Myocyte (in vitro differentiated cells): ENCODE results near the gene SUSD2. TPM values are rescaled to one million over a fixed set of nuclear protein-coding genes. Genes with fewer than 3 reads are reported as not detected.

Source experiments
- total RNA-seq: library from RNA; depleted of rRNA; stranded (reverse); fragments of >200 nt; gene quantifications from 2 replicates; pipeline ENCODE4 v1.2.3, GENCODE V29; 2014

Gene SUSD2
- total RNA-seq, 1 donor from 2014 or later = 0.13 TPM

Other genes with a start within 250 kb of the SUSD2 start
- 3.3 and 4.9 TPM in 2 replicates for gene GSTT2B, start 220.3 kb upstream of the SUSD2 start, total RNA-seq
- gene DDTL, start 214.6 kb upstream of the SUSD2 start, total RNA-seq = not detected in 2 replicates
- 99.2 and 112 TPM in 2 replicates for gene DDT, start 207.0 kb upstream of the SUSD2 start, total RNA-seq
- 1.7 TPM in 1 of 2 replicates, not detected in the other for gene GSTT2, start 201.4 kb upstream of the SUSD2 start, total RNA-seq
- gene GSTT4, start 176.0 kb upstream of the SUSD2 start, total RNA-seq = not detected in 2 replicates
- gene CABIN1, start 170.2 kb upstream of the SUSD2 start, total RNA-seq = 25.7 and 28.0 TPM in 2 replicates
- 20.5 and 30.7 TPM in 2 replicates for gene GGT5, start 63.6 kb downstream of the SUSD2 start, total RNA-seq
- 25.2 and 29.2 TPM in 2 replicates for gene SPECC1L, start 89.3 kb downstream of the SUSD2 start, total RNA-seq
- 1.1 and 6.4 TPM in 2 replicates for gene ADORA2A, start 246.1 kb downstream of the SUSD2 start, total RNA-seq